Mesothelial cell of epicardium (in vitro differentiated cells): ENCODE data around the gene SLC2A5. TPM values are rescaled to one million over a fixed set of nuclear protein-coding genes. Genes with fewer than 3 reads are reported as not detected.
"Not testable (repeated sequence)": the region's sequence is repeated elsewhere in the genome, so short reads cannot be mapped to it uniquely, and the experiment has no call there.

Experiments
- DNase-seq, 2 experiments: peaks; one replicate each; pipeline ENCODE4 v3.0.0; 2021; ENCODE audit warnings: low spot score in 2 of 2; ENCODE audit not compliant: unreplicated experiment in 2 of 2
- H3K27ac Mint-ChIP-seq: 2 replicates; pipeline ENCODE4 v1.8.0; 2021; ENCODE audit warnings: mixed read lengths
- H3K27me3 Mint-ChIP-seq: 2 replicates; pipeline ENCODE4 v1.8.0; 2021; ENCODE audit warnings: low read depth, mixed read lengths
- H3K36me3 Mint-ChIP-seq: 2 replicates; pipeline ENCODE4 v1.8.0; 2021; ENCODE audit warnings: mixed read lengths
- H3K4me1 Mint-ChIP-seq: 2 replicates; pipeline ENCODE4 v1.8.0; 2021; ENCODE audit warnings: mixed read lengths
- H3K4me3 Mint-ChIP-seq: 2 replicates; pipeline ENCODE4 v1.8.0; 2021; ENCODE audit warnings: mild to moderate bottlenecking, moderate library complexity, mixed read lengths
- H3K9me3 Mint-ChIP-seq: 2 replicates; pipeline ENCODE4 v1.8.0; 2021; ENCODE audit warnings: mixed read lengths
- CTCF ChIP-seq: fragments of 200-600 bp; sonication (generic); IDR thresholded peaks from one replicate; pipeline ENCODE4 v1.5.0; 2021; ENCODE audit warnings: antibody characterized with exemption; ENCODE audit not compliant: unreplicated experiment
- total RNA-seq: library from RNA; stranded (reverse); gene quantifications from 3 replicates; pipeline ENCODE4 v1.2.1, GENCODE V29; 2021

SLC2A5 gene
- total RNA-seq, 1 donor from 2014 or later: 0.13 TPM

GRCh38 chr1:9005395-9005708 lies 64.1 kb downstream of the SLC2A5 start:
- TF ChIP-seq CTCF: peak; percentile 48
- H3K4me1 Mint-ChIP-seq: peaks cover 11% of the 10 kb centered on the region
- no peak for DNase-seq
- H3K4me3 Mint-ChIP-seq: no peak overlapping the region
- H3K9me3 Mint-ChIP-seq: no peaks in the 10 kb centered on the region
- no peaks in the 10 kb centered on the region for H3K36me3 Mint-ChIP-seq
- peaks cover 3% of the 10 kb centered on the region for H3K27me3 Mint-ChIP-seq
- H3K27ac Mint-ChIP-seq: no peak overlapping the region

- peak; percentile 96 for TF ChIP-seq CTCF
- Mint-ChIP-seq H3K27me3 (peaks cover 3% of the 10 kb centered on the region), H3K4me3 (no peak overlapping the region), H3K4me1 (peaks cover 11% of the 10 kb centered on the region), H3K27ac (no peak overlapping the region), H3K9me3 (no peaks in the 10 kb centered on the region), H3K36me3 (no peaks in the 10 kb centered on the region)
- peak; percentile 68 to 94 for DNase-seq
These were observed 64.6 kb downstream of the SLC2A5 start for GRCh38 chr1:9004700-9005394.

- no peaks in the 10 kb centered on the region for H3K36me3 Mint-ChIP-seq
- no peak overlapping the region for H3K27ac Mint-ChIP-seq
- no peak overlapping the region for H3K4me3 Mint-ChIP-seq
- no peaks in the 10 kb centered on the region for H3K9me3 Mint-ChIP-seq
- H3K4me1 Mint-ChIP-seq: peaks cover 11% of the 10 kb centered on the region
- no peak for TF ChIP-seq CTCF
- H3K27me3 Mint-ChIP-seq: peaks cover 3% of the 10 kb centered on the region
- DNase-seq: no peak
These were observed 65.3 kb downstream of the SLC2A5 start for GRCh38 chr1:9004031-9004699.

- H3K36me3 Mint-ChIP-seq, DNase-seq, H3K27ac Mint-ChIP-seq, H3K9me3 Mint-ChIP-seq, H3K4me3 Mint-ChIP-seq, H3K27me3 Mint-ChIP-seq: not testable (repeated sequence)
- H3K4me1 Mint-ChIP-seq: peaks cover 11% of the 10 kb centered on the region
These were observed 67.2 kb downstream of the SLC2A5 start for GRCh38 chr1:9002215-9002560.

- not testable (repeated sequence) for H3K27me3 Mint-ChIP-seq, H3K36me3 Mint-ChIP-seq, H3K4me3 Mint-ChIP-seq, H3K9me3 Mint-ChIP-seq, DNase-seq, H3K27ac Mint-ChIP-seq
- peaks cover 11% of the 10 kb centered on the region for H3K4me1 Mint-ChIP-seq
These were observed 67.8 kb downstream of the SLC2A5 start for GRCh38 chr1:9001534-9002214.

- not testable (repeated sequence) for H3K27ac Mint-ChIP-seq, H3K27me3 Mint-ChIP-seq, H3K4me3 Mint-ChIP-seq, H3K4me1 Mint-ChIP-seq, H3K36me3 Mint-ChIP-seq, DNase-seq
- peaks cover 15% of the 10 kb centered on the region for H3K9me3 Mint-ChIP-seq
These were observed 75.3 kb downstream of the SLC2A5 start for GRCh38 chr1:8993962-8994675.
